ENCODE data around the gene PNPLA3.

The PNPLA3 gene

DNA sequence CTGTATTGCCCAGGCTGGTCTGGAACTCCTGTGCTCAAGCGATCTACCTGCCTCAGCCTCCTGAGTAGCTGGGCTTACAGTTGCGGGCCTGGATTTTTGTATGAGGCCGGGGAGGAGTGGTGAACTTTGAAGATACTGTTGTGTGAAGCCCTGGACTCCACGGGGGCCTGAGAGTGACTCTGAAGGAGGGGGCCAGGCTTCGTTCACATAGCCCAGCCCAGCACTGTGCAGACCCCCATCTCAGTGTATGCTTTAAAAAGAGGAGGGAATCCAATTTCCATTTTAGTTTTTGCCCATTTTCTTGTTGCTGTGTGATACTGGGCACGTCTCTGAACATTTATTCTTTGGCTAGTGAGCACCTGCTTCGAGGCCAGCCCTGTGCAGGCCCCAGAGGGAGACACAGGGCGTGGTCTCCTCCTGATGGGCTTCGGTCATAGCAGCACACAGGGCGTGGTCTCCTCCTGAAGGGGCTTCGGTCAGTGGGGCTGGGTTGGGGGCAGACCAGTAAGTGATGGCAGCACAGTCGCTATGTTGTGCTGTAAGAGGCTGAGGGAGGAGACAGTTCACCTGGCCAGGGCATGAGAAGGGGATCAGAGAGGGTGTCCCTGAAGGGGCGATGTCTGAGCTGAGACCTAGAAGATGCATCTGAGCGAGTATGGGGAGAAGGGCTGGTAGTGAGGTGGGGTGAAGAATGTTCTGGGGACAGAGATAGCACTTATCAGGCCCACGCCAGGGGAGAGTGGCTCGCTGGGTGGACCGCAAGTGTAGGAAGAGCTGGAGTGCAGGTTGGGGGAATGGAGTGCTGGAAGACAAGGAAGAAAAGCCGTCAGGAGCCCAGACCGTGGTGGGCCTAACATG lies 45.6 kb downstream of the PNPLA3 start:
- H3K36me3 ChIP-seq (ENCODE audit: control insufficient read depth, insufficient read depth, low read length) = peaks cover 85% of the 10 kb centered on the region
- H3K27ac ChIP-seq (ENCODE audit: low read depth, low read length) = no peak overlapping the region

DNA sequence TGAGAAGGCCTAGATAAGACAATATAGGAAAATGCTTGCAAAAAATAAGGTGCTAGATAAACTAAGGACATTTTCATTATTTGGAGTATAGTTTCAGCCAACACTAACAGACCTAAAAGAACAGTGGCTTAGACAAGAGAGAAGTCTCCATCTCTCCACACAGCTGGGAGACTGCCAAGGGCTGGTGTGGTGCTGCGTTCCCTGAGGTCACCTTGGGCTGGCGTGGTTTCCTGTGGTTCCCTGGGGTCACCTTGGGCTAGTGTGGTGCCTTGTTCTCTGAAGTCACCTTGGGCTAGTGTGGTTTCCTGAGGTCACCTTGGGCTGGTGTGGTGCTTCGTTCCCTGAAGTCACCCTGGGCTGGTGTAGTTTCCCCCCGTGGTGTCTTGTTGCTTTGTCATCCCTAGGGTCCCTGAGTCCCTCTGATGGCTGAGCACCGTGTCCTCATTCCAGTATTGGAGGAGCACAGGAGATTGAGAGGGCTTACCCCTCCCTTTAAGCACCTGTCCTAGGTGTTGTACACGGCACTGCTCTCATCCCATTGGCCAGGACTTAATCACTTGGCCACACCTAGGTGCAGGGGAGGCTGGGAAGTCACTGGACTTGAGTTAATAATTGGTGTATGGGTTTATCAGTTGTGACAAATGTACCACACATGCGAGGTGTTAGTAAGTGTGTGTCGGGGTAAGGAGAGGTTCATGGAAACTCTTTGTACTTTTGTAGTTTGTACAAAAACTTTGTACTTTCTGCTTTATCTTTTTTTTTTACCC lies 46.6 kb downstream of the PNPLA3 start:
- Histone ChIP-seq H3K9me3 (ENCODE audit: control insufficient read depth, insufficient read depth, low read depth, low read length) (no peaks in the 10 kb centered on the region), H3K27ac (ENCODE audit: low read depth, low read length) (no peak overlapping the region), H3K27me3 (ENCODE audit: control insufficient read depth, insufficient read depth, low read length) (no peaks in the 10 kb centered on the region), H3K36me3 (ENCODE audit: control insufficient read depth, insufficient read depth, low read length) (peaks cover 85% of the 10 kb centered on the region), H3K9ac (ENCODE audit: low read length) (no peak overlapping the region), H3K4me3 (ENCODE audit: low read depth, low read length) (no peak overlapping the region), H3K4me1 (ENCODE audit: control insufficient read depth, insufficient read depth, low read length) (no peaks in the 10 kb centered on the region)

More for the DNA sequence above, 45.6 kb downstream of the PNPLA3 start:
- Histone ChIP-seq H3K9ac (ENCODE audit: low read length) (no peak overlapping the region), H3K27me3 (ENCODE audit: control insufficient read depth, insufficient read depth, low read length) (no peaks in the 10 kb centered on the region), H3K4me1 (ENCODE audit: control insufficient read depth, insufficient read depth, low read length) (no peaks in the 10 kb centered on the region), H3K9me3 (ENCODE audit: control insufficient read depth, insufficient read depth, low read depth, low read length) (no peaks in the 10 kb centered on the region), H3K4me3 (ENCODE audit: low read depth, low read length) (no peak overlapping the region)

DNA sequence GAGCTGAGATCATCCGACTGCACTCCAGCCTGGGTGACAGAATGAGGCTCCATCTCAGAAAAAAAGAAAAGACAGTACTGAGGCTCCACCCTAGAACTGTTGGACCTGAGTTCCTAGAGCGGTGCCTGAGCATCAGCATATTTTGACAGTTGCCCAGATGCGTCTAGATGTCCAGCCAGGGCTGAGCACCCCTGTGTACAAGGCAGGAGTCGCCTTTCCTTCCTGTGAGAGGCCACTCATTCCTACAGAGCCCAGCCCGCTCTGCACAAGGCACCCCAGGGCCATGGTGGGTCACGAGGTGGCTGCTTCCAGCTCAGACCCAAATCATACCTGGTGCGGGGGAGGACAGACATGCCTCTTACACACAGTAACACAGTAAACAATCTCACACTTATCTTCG lies 47.5 kb downstream of the PNPLA3 start:
- Histone ChIP-seq H3K4me1 (ENCODE audit: control insufficient read depth, insufficient read depth, low read length) (no peaks in the 10 kb centered on the region), H3K36me3 (ENCODE audit: control insufficient read depth, insufficient read depth, low read length) (peaks cover 85% of the 10 kb centered on the region), H3K9me3 (ENCODE audit: control insufficient read depth, insufficient read depth, low read depth, low read length) (no peaks in the 10 kb centered on the region), H3K9ac (ENCODE audit: low read length) (no peak overlapping the region), H3K27ac (ENCODE audit: low read depth, low read length) (no peak overlapping the region), H3K4me3 (ENCODE audit: low read depth, low read length) (no peak overlapping the region), H3K27me3 (ENCODE audit: control insufficient read depth, insufficient read depth, low read length) (no peaks in the 10 kb centered on the region)

DNA sequence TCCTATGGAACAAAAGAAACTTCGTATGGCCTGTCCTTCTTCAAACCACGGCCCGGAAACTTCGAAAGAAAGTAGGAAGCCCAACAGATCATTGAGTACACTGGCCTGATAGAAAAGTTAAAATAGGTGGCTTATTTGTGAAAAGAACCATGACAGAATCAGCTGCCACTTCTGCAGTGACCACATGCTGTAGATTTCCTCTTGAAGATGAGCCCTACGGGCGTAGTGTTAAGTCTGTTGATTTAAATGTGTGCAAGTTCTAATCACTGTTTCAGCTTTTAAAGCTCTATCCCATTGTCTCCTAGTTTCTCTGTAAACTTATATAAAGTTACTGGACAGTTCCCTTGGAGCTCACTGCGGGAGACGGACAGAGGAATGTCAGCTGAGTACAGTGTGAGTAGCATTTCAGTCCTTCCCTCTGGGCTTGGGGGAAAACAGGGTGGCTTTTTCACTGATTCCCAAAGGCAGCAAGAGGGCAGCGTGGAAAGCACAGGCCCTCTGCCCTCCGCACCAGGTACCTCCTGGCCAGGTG lies 49.4 kb downstream of the PNPLA3 start:
- Histone ChIP-seq H3K4me3 (ENCODE audit: low read depth, low read length) (no peak overlapping the region), H3K9ac (ENCODE audit: low read length) (no peak overlapping the region), H3K9me3 (ENCODE audit: control insufficient read depth, insufficient read depth, low read depth, low read length) (no peaks in the 10 kb centered on the region), H3K27me3 (ENCODE audit: control insufficient read depth, insufficient read depth, low read length) (no peaks in the 10 kb centered on the region), H3K27ac (ENCODE audit: low read depth, low read length) (no peak overlapping the region), H3K36me3 (ENCODE audit: control insufficient read depth, insufficient read depth, low read length) (peaks cover 90% of the 10 kb centered on the region), H3K4me1 (ENCODE audit: control insufficient read depth, insufficient read depth, low read length) (no peaks in the 10 kb centered on the region)

GRCh38 chr22:43974028-43974545 lies 50.5 kb downstream of the PNPLA3 start:
- H3K27ac ChIP-seq (ENCODE audit: low read depth, low read length) = no peak overlapping the region
- no peak overlapping the region for H3K9ac ChIP-seq (ENCODE audit: low read length)
- no peak overlapping the region for H3K4me3 ChIP-seq (ENCODE audit: low read depth, low read length)
- peaks cover 89% of the 10 kb centered on the region for H3K36me3 ChIP-seq (ENCODE audit: control insufficient read depth, insufficient read depth, low read length)
- no peaks in the 10 kb centered on the region for H3K4me1 ChIP-seq (ENCODE audit: control insufficient read depth, insufficient read depth, low read length)
- H3K9me3 ChIP-seq (ENCODE audit: control insufficient read depth, insufficient read depth, low read depth, low read length) = no peaks in the 10 kb centered on the region
- no peaks in the 10 kb centered on the region for H3K27me3 ChIP-seq (ENCODE audit: control insufficient read depth, insufficient read depth, low read length)

DNA sequence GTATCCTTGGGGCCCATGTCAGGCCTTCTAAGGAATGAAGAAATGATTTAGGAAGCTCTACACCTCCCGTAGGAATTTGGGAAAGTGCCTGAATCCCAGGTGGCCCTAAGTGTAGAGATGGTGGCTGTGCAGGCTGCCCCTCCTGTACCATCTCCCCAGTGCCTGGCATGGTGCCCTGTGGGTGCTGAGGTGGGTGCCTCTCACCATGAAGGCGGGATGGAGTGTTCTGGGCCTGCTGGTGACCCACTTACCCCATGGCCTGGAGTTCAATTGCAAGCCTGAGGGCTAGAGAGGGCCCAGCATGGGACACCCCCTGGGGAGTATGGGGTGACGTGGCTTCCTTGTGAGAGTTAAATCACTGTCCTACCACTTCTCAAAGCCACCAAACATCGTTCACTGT lies 51.4 kb downstream of the PNPLA3 start:
- no peak overlapping the region for H3K27ac ChIP-seq (ENCODE audit: low read depth, low read length)
- H3K9ac ChIP-seq (ENCODE audit: low read length) = no peak overlapping the region
- H3K4me1 ChIP-seq (ENCODE audit: control insufficient read depth, insufficient read depth, low read length) = no peaks in the 10 kb centered on the region
- H3K4me3 ChIP-seq (ENCODE audit: low read depth, low read length) = no peak overlapping the region
- H3K9me3 ChIP-seq (ENCODE audit: control insufficient read depth, insufficient read depth, low read depth, low read length) = no peaks in the 10 kb centered on the region
- H3K36me3 ChIP-seq (ENCODE audit: control insufficient read depth, insufficient read depth, low read length) = peaks cover 89% of the 10 kb centered on the region
- no peaks in the 10 kb centered on the region for H3K27me3 ChIP-seq (ENCODE audit: control insufficient read depth, insufficient read depth, low read length)

GRCh38 chr22:43976861-43977795 lies 53.5 kb downstream of the PNPLA3 start:
- H3K27ac ChIP-seq (ENCODE audit: low read depth, low read length) = no peak overlapping the region
- no peak overlapping the region for H3K4me3 ChIP-seq (ENCODE audit: low read depth, low read length)
- peaks cover 95% of the 10 kb centered on the region for H3K36me3 ChIP-seq (ENCODE audit: control insufficient read depth, insufficient read depth, low read length)

GRCh38 chr22:43978558-43978957 lies 55.0 kb downstream of the PNPLA3 start:
- Histone ChIP-seq H3K36me3 (ENCODE audit: control insufficient read depth, insufficient read depth, low read length) (peaks cover 88% of the 10 kb centered on the region), H3K9me3 (ENCODE audit: control insufficient read depth, insufficient read depth, low read depth, low read length) (no peaks in the 10 kb centered on the region), H3K27ac (ENCODE audit: low read depth, low read length) (no peak overlapping the region), H3K4me3 (ENCODE audit: low read depth, low read length) (no peak overlapping the region), H3K4me1 (ENCODE audit: control insufficient read depth, insufficient read depth, low read length) (no peaks in the 10 kb centered on the region), H3K27me3 (ENCODE audit: control insufficient read depth, insufficient read depth, low read length) (no peaks in the 10 kb centered on the region), H3K9ac (ENCODE audit: low read length) (no peak overlapping the region)

More at GRCh38 chr22:43976861-43977795, 53.5 kb downstream of the PNPLA3 start:
- Histone ChIP-seq H3K9ac (ENCODE audit: low read length) (no peak overlapping the region), H3K27me3 (ENCODE audit: control insufficient read depth, insufficient read depth, low read length) (no peaks in the 10 kb centered on the region), H3K9me3 (ENCODE audit: control insufficient read depth, insufficient read depth, low read depth, low read length) (no peaks in the 10 kb centered on the region), H3K4me1 (ENCODE audit: control insufficient read depth, insufficient read depth, low read length) (no peaks in the 10 kb centered on the region)

DNA sequence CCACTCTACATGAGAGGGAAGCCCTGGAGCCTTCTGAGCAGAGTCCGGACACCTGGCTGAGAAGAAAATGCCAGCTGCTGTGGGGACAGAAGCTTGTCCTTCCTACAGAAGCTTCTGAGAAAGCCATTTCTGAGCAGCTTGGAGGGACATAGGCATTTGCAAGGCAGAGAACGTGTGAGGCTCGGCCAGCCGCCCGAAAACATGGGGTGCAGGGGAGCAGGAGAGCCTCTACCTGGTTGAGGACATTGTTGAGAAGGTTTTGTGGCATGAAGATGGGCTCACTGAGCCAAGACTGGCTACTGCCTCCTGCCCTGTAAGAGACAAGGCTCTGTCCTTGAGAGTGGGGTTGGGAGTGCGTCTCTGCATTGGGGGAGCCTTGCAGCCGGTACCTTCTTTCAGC lies 57.0 kb downstream of the PNPLA3 start:
- Histone ChIP-seq H3K9ac (ENCODE audit: low read length) (no peak overlapping the region), H3K27me3 (ENCODE audit: control insufficient read depth, insufficient read depth, low read length) (no peaks in the 10 kb centered on the region), H3K36me3 (ENCODE audit: control insufficient read depth, insufficient read depth, low read length) (peaks cover 84% of the 10 kb centered on the region), H3K4me3 (ENCODE audit: low read depth, low read length) (no peak overlapping the region), H3K27ac (ENCODE audit: low read depth, low read length) (no peak overlapping the region), H3K9me3 (ENCODE audit: control insufficient read depth, insufficient read depth, low read depth, low read length) (no peaks in the 10 kb centered on the region), H3K4me1 (ENCODE audit: control insufficient read depth, insufficient read depth, low read length) (no peaks in the 10 kb centered on the region)

- H3K9me3 ChIP-seq (ENCODE audit: control insufficient read depth, insufficient read depth, low read depth, low read length) = no peaks in the 10 kb centered on the region
- H3K9ac ChIP-seq (ENCODE audit: low read length) = no peak overlapping the region
- H3K27ac ChIP-seq (ENCODE audit: low read depth, low read length) = no peak overlapping the region
- H3K36me3 ChIP-seq (ENCODE audit: control insufficient read depth, insufficient read depth, low read length) = peaks cover 81% of the 10 kb centered on the region
- H3K4me3 ChIP-seq (ENCODE audit: low read depth, low read length) = no peak overlapping the region
- no peaks in the 10 kb centered on the region for H3K4me1 ChIP-seq (ENCODE audit: control insufficient read depth, insufficient read depth, low read length)
- H3K27me3 ChIP-seq (ENCODE audit: control insufficient read depth, insufficient read depth, low read length) = no peaks in the 10 kb centered on the region
Observed at GRCh38 chr22:43980996-43981395, 57.4 kb downstream of the PNPLA3 start.

All from HUES6 (cell line).